AG10803 (cell line): ENCODE results near the gene PSMB7.

Experiments
- DNase-seq: peaks from one replicate; pipeline ENCODE4 v3.0.0; 2010; ENCODE audit warnings: low read depth
- H3K4me3 ChIP-seq: 2 replicates; pipeline ENCODE4 v1.5.1; 2011; ENCODE audit warnings: mild to moderate bottlenecking, low read length, control low read depth
- TF ChIP-seq, protein P1 (sequence below): conservative IDR thresholded peaks from 2 replicates; pipeline ENCODE4 v1.5.1; 2011; ENCODE audit warnings: mild to moderate bottlenecking, low read length, control low read depth, inconsistent platforms

Gene PSMB7

DNA sequence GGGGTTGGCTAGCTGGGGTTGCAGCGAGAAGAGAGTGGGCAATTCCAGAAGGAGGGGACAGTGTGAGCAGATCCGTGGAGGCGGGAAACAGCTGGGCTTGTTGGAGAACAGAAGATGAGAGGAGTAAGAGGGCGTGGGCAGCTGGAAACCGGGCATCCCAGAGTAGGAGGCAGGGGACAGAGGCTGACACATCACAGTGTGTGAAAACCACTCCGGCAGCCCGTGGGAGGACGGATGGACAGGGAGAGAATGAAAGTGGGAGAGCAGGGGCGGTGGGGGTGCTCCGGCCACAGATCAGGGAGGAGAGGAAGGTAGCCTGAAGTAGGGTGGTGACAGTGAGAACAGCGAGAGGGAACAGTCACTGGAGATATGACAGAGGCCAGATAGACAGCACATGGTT is 8.3 kb upstream of the PSMB7 start:
- TF ChIP-seq, protein P1, sequence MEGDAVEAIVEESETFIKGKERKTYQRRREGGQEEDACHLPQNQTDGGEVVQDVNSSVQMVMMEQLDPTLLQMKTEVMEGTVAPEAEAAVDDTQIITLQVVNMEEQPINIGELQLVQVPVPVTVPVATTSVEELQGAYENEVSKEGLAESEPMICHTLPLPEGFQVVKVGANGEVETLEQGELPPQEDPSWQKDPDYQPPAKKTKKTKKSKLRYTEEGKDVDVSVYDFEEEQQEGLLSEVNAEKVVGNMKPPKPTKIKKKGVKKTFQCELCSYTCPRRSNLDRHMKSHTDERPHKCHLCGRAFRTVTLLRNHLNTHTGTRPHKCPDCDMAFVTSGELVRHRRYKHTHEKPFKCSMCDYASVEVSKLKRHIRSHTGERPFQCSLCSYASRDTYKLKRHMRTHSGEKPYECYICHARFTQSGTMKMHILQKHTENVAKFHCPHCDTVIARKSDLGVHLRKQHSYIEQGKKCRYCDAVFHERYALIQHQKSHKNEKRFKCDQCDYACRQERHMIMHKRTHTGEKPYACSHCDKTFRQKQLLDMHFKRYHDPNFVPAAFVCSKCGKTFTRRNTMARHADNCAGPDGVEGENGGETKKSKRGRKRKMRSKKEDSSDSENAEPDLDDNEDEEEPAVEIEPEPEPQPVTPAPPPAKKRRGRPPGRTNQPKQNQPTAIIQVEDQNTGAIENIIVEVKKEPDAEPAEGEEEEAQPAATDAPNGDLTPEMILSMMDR, result no peak
- no peak overlapping the region for H3K4me3 ChIP-seq
- DNase-seq, result no peak

DNA sequence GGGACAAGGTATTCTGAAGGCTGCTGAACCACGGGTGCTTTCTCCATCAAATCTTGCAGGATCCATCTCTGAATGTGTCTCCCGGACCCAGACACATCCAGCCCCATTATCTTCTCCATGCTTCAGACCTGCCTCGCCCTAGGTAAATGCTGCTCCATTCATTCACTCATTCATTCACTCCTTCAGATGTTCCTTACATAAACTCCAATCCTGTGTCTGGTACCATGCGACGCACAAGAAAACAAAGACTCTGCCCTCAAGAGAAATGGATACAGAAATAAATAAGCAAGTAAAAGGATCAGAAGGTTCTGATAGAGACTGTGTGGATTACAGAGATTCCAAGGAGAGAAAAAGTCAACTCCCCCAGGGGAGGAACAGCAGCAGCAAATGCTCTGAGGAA is 7.9 kb upstream of the PSMB7 start:
- TF ChIP-seq, protein P1, result no peak
- no peak for DNase-seq
- no peak overlapping the region for H3K4me3 ChIP-seq

DNA sequence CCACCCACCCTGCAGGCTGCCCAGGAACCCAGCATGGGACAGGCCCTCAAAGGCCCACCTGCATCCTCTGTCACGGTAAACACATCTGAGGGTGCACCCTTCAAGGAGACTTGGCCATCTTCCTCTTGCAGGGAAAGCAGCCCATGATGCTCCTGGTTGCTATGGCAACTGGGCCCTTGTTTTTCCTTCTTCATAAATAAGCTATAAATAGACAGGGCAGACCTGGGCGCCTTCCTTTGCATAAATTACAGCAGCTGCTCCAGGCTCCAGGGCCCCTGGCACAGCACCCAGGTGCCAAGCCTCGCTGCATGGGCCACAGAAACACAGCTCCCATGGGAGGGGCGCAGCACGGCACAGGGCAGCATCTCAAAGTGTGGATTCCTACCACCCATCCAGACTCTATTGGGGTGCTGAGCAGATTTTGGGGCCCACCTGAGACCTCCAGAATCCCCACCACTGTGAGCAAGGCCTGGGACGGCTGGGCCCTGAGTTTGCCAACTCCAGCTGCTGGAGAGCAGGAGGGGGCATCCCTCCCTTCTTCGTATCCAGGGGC is 5.8 kb upstream of the PSMB7 start:
- DNase-seq, result no peak
- H3K4me3 ChIP-seq, result no peak overlapping the region
- TF ChIP-seq, protein P1, result no peak

DNA sequence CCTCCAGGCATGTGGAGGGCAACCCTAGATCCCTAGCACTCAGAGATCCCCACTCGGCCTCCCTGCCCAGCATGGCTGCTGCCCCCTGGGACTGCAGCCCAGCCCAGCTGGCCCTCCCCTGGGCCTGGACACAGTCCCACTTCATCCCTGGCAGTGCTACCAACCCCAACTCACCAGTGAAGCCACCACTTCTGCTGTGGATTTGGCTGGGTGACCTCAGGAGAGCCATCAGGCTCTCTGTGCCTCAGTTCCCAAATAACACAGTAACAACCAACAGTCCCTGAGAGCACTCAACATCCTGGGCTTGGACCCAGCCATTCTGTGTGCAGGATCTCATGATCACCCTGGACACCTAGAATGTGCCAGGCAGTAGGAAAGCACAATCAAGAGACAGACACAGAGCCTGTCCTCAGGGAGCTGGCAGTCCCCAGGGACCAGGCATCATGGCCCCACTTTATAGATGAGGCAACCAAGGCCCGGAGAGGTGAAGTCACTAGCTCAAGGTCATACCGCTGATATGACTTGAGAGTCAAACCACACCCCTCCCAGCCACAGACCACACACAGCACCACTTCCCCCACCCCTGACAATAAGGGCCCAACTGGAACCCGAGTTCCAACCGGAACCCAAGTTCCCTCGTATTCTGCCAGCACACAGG is 4.7 kb upstream of the PSMB7 start:
- no peak overlapping the region for H3K4me3 ChIP-seq
- TF ChIP-seq, protein P1, result no peak
- no peak for DNase-seq

DNA sequence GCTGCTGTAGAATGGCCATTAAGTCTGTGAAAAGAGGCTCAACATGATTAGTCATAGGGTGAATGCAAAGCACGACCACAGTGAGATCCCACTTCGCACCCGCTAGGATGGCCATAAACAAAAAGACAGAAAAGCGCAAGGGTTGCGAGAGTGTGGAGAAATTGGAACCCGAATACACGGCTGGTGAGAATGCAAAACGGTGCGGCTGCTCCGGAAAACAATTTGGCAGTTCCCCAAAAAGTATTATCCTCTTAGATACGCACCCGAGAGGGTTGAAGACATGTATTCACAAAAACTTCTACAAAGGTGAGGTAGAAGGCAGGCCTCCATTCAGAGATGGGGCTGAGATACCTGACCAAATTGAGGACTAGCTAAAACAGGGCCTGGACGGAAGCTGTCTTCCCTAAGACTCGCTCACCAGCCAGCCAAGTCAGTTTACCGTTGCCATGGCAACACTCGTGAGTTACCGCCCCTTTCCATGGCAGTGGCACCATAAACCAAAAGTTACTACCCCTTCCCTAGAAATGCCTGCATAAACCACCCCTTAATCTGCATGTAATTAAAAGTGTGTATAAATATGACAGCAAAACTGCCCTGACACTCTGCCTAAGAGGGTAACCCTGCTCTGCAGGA is 726 bp upstream of the PSMB7 start:
- peak overlapping the region; percentile 99 for H3K4me3 ChIP-seq
- TF ChIP-seq, protein P1, result no peak
- DNase-seq, result no peak

DNA sequence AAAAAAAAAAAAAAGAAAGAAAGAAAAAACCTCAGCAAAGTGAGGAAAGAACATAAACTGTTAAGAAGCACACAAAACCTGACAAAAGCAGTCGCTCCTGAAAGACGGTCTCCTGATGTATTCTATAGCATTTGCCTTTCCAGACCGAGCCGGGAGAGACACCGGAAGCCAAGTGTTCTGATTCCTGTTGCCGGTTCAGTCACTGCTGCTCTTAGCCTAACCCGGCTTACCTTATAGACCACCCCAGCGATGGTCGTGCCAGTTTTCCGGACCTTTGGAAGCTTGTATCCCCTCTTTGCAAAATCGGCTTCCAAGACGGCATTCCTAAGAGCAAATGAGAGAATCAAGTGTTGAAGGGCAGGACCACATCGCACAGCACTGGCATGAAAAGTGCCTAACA is 630 bp downstream of the PSMB7 start:
- H3K4me3 ChIP-seq, result peak overlapping the region; percentile 99
- no peak for DNase-seq

DNA sequence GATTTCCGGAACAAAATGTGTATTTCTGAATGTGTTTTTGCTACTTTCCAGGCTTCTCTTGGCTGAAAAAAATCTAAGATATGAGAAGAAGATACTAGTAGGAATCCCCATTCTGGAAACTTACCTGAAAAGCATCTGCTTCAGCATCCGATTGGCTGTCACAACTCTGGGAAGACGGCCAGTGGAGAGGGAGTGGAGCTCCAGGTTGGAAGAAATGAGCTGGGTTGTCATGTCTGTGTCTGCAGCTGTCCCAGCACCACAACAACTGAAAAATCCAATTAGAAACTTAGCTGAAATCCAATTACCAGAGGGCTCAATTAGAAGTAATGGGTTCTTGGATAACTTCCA is 3.0 kb downstream of the PSMB7 start:
- TF ChIP-seq, protein P1, result no peak
- H3K4me3 ChIP-seq, result no peak overlapping the region
- DNase-seq, result no peak

More for the DNA sequence above, 630 bp downstream of the PSMB7 start:
- TF ChIP-seq, protein P1, result no peak
